Prostate gland (tissue), 2 donors: ENCODE results near the gene DMRT3. TPM values are rescaled to one million over a fixed set of nuclear protein-coding genes. Genes with fewer than 3 reads are reported as not detected.
"Not testable (repeated sequence)": the region's sequence is repeated elsewhere in the genome, so short reads cannot be mapped to it uniquely, and the experiment has no call there.

ENCODE experiments used
- DNase-seq: peaks from one replicate; pipeline ENCODE4 v3.0.0-alpha.2; 2019; ENCODE audit warnings: low spot score
- H3K27ac ChIP-seq, 2 donors: fragments of 200-600 bp; sonication (generic); 2 replicates each; pipeline ENCODE4 v1.5.1; 2017 to 2019
- H3K27me3 ChIP-seq: fragments of 200-600 bp; sonication (generic); replicated peaks from 2 replicates; pipeline ENCODE4 v1.5.1; 2019; ENCODE audit not compliant: insufficient read depth
- H3K36me3 ChIP-seq, 2 donors: fragments of 200-600 bp; sonication (generic); 1 replicate in 1 of 2; 2 replicates in 1 of 2; pipeline versions ENCODE4 v1.5.1 to v1.8.1; 2017 to 2019
- H3K4me1 ChIP-seq: fragments of 200-600 bp; sonication (generic); replicated peaks from 2 replicates; pipeline ENCODE4 v1.5.1; 2019
- H3K4me3 ChIP-seq, 2 donors: fragments of 200-600 bp; sonication (generic); 2 replicates each; pipeline ENCODE4 v1.5.1; 2017 to 2019
- H3K9me3 ChIP-seq: fragments of 200-600 bp; sonication (generic); 2 replicates; pipeline ENCODE4 v1.5.1; 2017
- POLR2A ChIP-seq: fragments of 450-650 bp; IDR thresholded peaks from one replicate; pipeline ENCODE4 v1.6.1; 2016; ENCODE audit warnings: antibody characterized with exemption, mild to moderate bottlenecking
- POLR2AphosphoS5 ChIP-seq: sonication (generic); formaldehyde crosslinking; IDR thresholded peaks from one replicate; pipeline ENCODE4 v1.6.1; 2017; ENCODE audit warnings: antibody characterized with exemption
- WGBS: methylation state at CpG from one replicate; pipeline ENCODE4 v1.1.5; 2018; 5-methylcytosine and 5-hydroxymethylcytosine counted together
- intact Hi-C: fragments of 100-400 bp; cut with DNase I; formaldehyde crosslinking; loops from one replicate; pipeline ENCODE4 v1.14.2; 2022
- total RNA-seq, 2 donors: library from RNA; depleted of rRNA; stranded (reverse); fragments of >200 nt; gene quantifications; one replicate each; pipeline ENCODE4 v1.1.0, GENCODE V29; 2016
- TF ChIP-seq, protein P1 (sequence below), 4 experiments: fragments of 200-600 bp in 2 of 4; fragments of 450-650 bp in 2 of 4; sonication (generic) in 2 of 4; IDR thresholded peaks; 1 replicate in 3 of 4; 2 replicates in 1 of 4; pipeline ENCODE4 v1.5.1; 2016 to 2019; ENCODE audit warnings: antibody characterized with exemption in 4 of 4, mild to moderate bottlenecking in 2 of 4, moderate library complexity in 2 of 4

DMRT3 gene
- total RNA-seq, 2 donors from 2014 or later, result 1.8 TPM; not detected in 1

DNA sequence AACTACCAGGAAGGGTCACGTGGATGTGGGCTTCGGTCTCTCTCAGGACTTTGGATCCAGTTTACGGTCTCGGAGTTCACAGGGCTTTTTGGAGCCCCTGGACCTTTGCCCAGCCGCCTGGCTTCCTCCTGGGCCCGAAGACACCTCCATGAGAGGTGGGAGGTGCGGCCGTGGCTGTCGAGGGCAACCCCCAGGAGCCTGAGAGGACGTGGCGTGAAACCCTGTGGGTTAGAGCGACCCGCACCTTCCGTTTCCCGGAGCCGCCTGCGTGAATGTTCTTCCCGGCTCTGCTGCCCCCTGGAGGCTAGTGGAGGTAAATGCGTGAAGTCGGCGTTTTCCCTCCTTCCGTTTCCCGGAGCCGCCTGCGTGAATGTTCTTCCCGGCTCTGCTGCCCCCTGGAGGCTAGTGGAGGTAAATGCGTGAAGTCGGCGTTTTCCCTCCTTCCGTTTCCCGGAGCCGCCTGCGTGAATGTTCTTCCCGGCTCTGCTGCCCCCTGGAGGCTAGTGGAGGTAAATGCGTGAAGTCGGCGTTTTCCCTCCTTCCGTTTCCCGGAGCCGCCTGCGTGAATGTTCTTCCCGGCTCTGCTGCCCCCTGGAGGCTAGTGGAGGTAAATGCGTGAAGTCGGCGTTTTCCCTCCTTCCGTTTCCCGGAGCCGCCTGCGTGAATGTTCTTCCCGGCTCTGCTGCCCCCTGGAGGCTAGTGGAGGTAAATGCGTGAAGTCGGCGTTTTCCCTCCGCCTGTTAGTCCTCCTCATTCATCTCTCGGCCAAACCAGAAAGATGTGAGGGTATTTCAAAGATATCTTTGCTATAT is 22.1 kb downstream of the DMRT3 start:
- H3K27me3 ChIP-seq, H3K4me3 ChIP-seq, H3K4me1 ChIP-seq, DNase-seq, H3K27ac ChIP-seq, H3K9me3 ChIP-seq, H3K36me3 ChIP-seq, intact Hi-C loops: not testable (repeated sequence)
- 63% methylated on average over 23 of the region's 55 CpGs for WGBS
- TF ChIP-seq, protein P1, sequence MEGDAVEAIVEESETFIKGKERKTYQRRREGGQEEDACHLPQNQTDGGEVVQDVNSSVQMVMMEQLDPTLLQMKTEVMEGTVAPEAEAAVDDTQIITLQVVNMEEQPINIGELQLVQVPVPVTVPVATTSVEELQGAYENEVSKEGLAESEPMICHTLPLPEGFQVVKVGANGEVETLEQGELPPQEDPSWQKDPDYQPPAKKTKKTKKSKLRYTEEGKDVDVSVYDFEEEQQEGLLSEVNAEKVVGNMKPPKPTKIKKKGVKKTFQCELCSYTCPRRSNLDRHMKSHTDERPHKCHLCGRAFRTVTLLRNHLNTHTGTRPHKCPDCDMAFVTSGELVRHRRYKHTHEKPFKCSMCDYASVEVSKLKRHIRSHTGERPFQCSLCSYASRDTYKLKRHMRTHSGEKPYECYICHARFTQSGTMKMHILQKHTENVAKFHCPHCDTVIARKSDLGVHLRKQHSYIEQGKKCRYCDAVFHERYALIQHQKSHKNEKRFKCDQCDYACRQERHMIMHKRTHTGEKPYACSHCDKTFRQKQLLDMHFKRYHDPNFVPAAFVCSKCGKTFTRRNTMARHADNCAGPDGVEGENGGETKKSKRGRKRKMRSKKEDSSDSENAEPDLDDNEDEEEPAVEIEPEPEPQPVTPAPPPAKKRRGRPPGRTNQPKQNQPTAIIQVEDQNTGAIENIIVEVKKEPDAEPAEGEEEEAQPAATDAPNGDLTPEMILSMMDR (IDR thresholded peaks at IDR 0.05), result peak in 1 of 4 experiments; percentile 41

DNA sequence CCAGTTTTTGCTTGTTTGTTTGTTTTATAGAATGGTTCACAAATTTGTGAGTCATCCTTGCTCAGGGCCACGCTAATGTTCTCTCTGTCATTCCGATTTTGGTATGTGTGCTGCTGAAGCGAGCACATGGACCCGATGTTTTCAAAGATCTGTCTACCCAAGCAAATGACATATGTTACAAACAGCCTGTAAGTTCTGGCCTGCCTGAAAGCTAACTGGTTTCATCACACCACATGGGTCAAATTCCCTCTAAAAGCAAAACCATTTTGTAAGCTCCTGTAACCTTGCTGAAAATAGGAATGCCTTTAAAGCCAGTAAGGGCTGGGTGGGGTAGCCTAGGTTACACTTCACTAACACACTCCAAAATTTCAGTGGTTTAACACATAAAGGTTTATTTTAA is 25.4 kb downstream of the DMRT3 start:
- Histone ChIP-seq H3K27me3 (no peaks in the 10 kb centered on the region), H3K27ac (no peak overlapping the region), H3K4me1 (no peaks in the 10 kb centered on the region), H3K9me3 (no peaks in the 10 kb centered on the region), H3K36me3 (no peaks in the 10 kb centered on the region), H3K4me3 (no peak overlapping the region)
- no peak for DNase-seq
- TF ChIP-seq POLR2AphosphoS5 (no peak), POLR2A (no peak)
- TF ChIP-seq, protein P1 (IDR thresholded peaks at IDR 0.05), result no peak
- 80% methylated on average over 4 of the region's 4 CpGs for WGBS
- intact Hi-C loops, result loop anchor here (10.0 kb wide), 3 partner anchors 107 to 617 kb away; no protein-coding TSS in a partner anchor

DNA sequence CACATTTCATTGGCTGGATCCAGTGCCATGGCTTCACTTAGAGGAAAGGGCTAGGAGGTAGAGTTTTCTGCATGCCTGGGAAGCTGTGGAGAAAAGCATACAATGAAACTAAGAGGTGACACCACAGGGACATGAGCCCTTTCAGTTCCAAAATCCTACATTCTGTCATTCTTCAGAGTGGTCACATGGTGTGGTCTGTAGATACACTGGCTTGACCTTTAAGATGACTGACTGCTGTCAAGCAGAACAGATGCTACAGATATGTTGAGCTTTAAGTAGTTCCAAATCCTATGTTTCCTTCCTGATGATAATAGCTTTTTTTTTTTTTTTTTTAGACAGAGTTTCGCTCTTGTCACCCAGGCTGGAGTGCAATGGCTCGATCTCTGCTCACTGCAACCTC is 26.2 kb downstream of the DMRT3 start:
- Histone ChIP-seq H3K36me3 (no peaks in the 10 kb centered on the region), H3K9me3 (no peaks in the 10 kb centered on the region), H3K27me3 (no peaks in the 10 kb centered on the region), H3K4me1 (no peaks in the 10 kb centered on the region), H3K27ac (no peak overlapping the region), H3K4me3 (no peak overlapping the region)
- WGBS, result 94% methylated on average over 2 of the region's 2 CpGs
- intact Hi-C loops, result loop anchor here (10.0 kb wide), 3 partner anchors 108 to 618 kb away; no protein-coding TSS in a partner anchor
- TF ChIP-seq POLR2A (no peak), POLR2AphosphoS5 (no peak)
- TF ChIP-seq, protein P1 (IDR thresholded peaks at IDR 0.05), result no peak
- no peak for DNase-seq

DNA sequence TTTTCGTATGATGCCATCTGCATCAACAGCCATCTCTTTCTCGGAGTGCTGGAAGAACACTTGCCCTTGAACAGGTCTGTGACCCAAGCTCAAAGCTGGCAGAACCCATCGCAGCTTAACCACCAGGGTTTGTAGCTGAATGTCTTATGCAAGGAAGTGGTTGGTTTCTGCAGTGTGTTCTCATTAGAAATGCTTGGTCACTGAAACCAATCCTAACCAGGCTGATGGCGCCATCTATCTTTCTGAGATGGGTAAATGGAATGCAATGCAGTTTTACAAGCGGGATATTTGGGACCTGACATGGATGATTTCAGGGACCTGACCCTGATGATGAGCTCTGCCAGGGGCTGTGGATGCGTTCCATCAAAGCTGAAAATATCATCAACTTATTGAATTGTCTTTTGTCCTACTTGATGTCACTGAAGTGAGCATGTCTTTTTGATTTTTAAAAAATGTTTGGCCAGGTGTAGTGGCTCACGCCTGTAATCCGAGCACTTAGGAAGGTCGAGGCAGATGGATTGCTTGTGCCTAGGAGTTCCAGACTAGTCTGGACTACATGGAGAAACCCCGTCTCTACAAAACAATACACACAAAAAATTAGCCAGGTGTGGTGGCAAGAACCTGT is 28.7 kb downstream of the DMRT3 start:
- WGBS, result 56% methylated on average over 10 of the region's 10 CpGs
- Histone ChIP-seq H3K36me3 (no peaks in the 10 kb centered on the region), H3K27me3 (no peaks in the 10 kb centered on the region), H3K4me3 (no peak overlapping the region), H3K27ac (no peak overlapping the region), H3K4me1 (no peaks in the 10 kb centered on the region), H3K9me3 (no peaks in the 10 kb centered on the region)
- TF ChIP-seq POLR2A, result no peak
- TF ChIP-seq, protein P1 (IDR thresholded peaks at IDR 0.05), result peak in 2 of 4 experiments; percentile 49 to 54
- intact Hi-C loops, result loop anchor here (10.0 kb wide), 3 partner anchors 110 to 620 kb away; no protein-coding TSS in a partner anchor
- DNase-seq, result no peak
